Neural crest cell (in vitro differentiated cells): ENCODE data around the gene PER3. TPM values are rescaled to one million over a fixed set of nuclear protein-coding genes. Genes with fewer than 3 reads are reported as not detected.

Source experiments
- DNase-seq: peaks from one replicate; pipeline ENCODE4 v3.0.0; 2021; ENCODE audit warnings: low read depth, mixed read lengths, low spot score
- H3K27ac Mint-ChIP-seq: one replicate; pipeline ENCODE4 v1.8.0; 2021; ENCODE audit warnings: mild to moderate bottlenecking, mixed read lengths; ENCODE audit not compliant: unreplicated experiment
- H3K27me3 Mint-ChIP-seq: 2 replicates; pipeline ENCODE4 v1.8.0; 2021; ENCODE audit warnings: low read depth, mild to moderate bottlenecking, mixed read lengths
- H3K36me3 Mint-ChIP-seq: 2 replicates; pipeline ENCODE4 v1.8.0; 2021; ENCODE audit warnings: low read depth, mild to moderate bottlenecking, mixed read lengths
- H3K4me1 Mint-ChIP-seq: 2 replicates; pipeline ENCODE4 v1.8.0; 2021; ENCODE audit warnings: mixed read lengths
- H3K4me3 Mint-ChIP-seq: one replicate; pipeline ENCODE4 v1.8.0; 2021; ENCODE audit warnings: mild to moderate bottlenecking, mixed read lengths
- H3K9me3 Mint-ChIP-seq: 2 replicates; pipeline ENCODE4 v1.8.0; 2021; ENCODE audit warnings: mixed read lengths
- total RNA-seq: library from RNA; stranded (reverse); gene quantifications from 2 replicates; pipeline ENCODE4 v1.2.1, GENCODE V29; 2021
- TF ChIP-seq, protein P1 (sequence below): fragments of 200-600 bp; sonication (generic); conservative IDR thresholded peaks from 2 replicates; pipeline ENCODE4 v1.5.0; 2021; ENCODE audit warnings: antibody characterized with exemption, mild to moderate bottlenecking

The PER3 gene
- total RNA-seq, 1 donor from 2014 or later, result 5.3 TPM

DNA sequence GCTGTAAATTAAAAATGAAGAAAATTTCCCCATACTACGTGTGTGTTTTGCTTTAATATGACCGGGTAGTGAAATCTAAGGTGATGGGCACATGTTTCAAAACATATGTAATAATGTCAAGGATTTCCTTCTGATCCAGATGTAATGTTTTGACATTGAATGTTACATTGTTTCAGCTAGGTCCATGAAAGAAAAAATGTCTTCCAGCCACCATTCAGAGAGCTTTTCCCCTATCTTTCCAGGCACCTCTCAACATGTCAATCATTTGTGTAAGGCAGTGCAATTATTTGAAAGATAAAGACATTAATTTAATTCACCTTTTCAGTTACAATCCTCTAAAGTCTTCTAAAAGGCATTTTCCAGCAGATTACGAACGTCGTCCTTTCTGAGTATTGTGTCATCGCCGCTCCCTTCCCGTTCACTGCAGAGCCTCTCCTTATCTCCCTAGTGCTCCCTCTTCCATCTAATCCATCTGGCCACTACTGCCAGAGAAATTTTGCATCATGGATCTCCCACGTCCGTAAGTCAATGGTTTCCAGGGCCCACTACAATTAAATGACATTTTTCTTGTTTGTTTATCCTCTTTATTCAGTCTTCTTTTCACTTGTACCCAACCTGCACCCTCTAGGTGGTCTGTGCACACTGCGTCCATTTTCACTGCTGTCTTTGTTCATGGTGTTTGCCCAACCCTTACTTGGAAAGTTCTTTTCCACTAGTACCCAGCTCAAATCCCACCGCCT lies 14.2 kb upstream of the PER3 start:
- no peak overlapping the region for H3K27ac Mint-ChIP-seq
- H3K9me3 Mint-ChIP-seq, result no peaks in the 10 kb centered on the region
- H3K27me3 Mint-ChIP-seq, result no peaks in the 10 kb centered on the region
- no peak for DNase-seq
- peak overlapping the region; percentile 33 for H3K4me3 Mint-ChIP-seq
- H3K36me3 Mint-ChIP-seq, result peaks cover 8% of the 10 kb centered on the region
- TF ChIP-seq, protein P1, sequence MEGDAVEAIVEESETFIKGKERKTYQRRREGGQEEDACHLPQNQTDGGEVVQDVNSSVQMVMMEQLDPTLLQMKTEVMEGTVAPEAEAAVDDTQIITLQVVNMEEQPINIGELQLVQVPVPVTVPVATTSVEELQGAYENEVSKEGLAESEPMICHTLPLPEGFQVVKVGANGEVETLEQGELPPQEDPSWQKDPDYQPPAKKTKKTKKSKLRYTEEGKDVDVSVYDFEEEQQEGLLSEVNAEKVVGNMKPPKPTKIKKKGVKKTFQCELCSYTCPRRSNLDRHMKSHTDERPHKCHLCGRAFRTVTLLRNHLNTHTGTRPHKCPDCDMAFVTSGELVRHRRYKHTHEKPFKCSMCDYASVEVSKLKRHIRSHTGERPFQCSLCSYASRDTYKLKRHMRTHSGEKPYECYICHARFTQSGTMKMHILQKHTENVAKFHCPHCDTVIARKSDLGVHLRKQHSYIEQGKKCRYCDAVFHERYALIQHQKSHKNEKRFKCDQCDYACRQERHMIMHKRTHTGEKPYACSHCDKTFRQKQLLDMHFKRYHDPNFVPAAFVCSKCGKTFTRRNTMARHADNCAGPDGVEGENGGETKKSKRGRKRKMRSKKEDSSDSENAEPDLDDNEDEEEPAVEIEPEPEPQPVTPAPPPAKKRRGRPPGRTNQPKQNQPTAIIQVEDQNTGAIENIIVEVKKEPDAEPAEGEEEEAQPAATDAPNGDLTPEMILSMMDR, result no peak
- peaks cover 33% of the 10 kb centered on the region for H3K4me1 Mint-ChIP-seq

GRCh38 chr1:7770669-7770996 lies 13.5 kb upstream of the PER3 start:
- TF ChIP-seq, protein P1, result no peak
- H3K27me3 Mint-ChIP-seq, result no peaks in the 10 kb centered on the region
- no peaks in the 10 kb centered on the region for H3K9me3 Mint-ChIP-seq
- DNase-seq, result no peak
- peaks cover 33% of the 10 kb centered on the region for H3K4me1 Mint-ChIP-seq
- peak overlapping the region; percentile 90 for H3K4me3 Mint-ChIP-seq
- peak overlapping the region; percentile 88 for H3K27ac Mint-ChIP-seq
- peaks cover 8% of the 10 kb centered on the region for H3K36me3 Mint-ChIP-seq

- Mint-ChIP-seq H3K4me3 (peak within 1 kb of the TSS; percentile 90), H3K9me3 (no peaks in the 10 kb centered on the region), H3K27ac (peak within 1 kb of the TSS; percentile 88), H3K27me3 (no peaks in the 10 kb centered on the region), H3K36me3 (peaks cover 8% of the 10 kb centered on the region), H3K4me1 (peaks cover 31% of the 10 kb centered on the region)
- peak; percentile 78 for DNase-seq
- TF ChIP-seq, protein P1, result no peak
These were observed 12.9 kb upstream of the PER3 start, which contains the start of gene VAMP3 for GRCh38 chr1:7770997-7771822. Gene VAMP3, plus strand, starts transcription at chr1:7771296. Its CDS starts 88 bp downstream, at chr1:7771384.

DNA sequence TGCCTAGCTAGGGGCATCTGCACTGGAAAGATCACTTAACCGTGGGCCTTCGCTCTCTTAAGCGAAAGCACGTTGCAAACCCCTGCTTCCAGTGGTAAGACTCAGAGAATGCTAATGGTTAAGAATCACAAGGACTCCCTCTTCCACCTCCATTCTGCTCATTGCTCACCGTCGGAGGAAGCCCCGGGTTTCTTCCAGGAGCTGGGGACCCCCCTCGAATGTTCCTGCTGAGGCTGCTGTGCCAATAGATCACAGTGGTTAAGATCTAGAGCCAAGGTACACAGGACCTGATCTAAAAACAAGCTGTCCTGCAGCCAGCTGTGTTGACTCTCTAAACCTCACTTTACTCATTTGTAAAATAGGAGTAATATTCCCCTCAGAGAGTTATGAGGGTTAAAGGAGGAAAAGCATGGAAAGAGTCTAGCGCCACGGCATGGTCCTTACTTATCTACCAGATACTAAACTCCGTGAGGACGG lies 12.2 kb upstream of the PER3 start:
- TF ChIP-seq, protein P1, result no peak
- Mint-ChIP-seq H3K4me3 (peak overlapping the region; percentile 88), H3K4me1 (peaks cover 27% of the 10 kb centered on the region), H3K9me3 (no peaks in the 10 kb centered on the region), H3K36me3 (peaks cover 8% of the 10 kb centered on the region), H3K27me3 (no peaks in the 10 kb centered on the region), H3K27ac (peak overlapping the region; percentile 81)
- DNase-seq, result no peak

GRCh38 chr1:7777591-7777990 lies 6.5 kb upstream of the PER3 start:
- Mint-ChIP-seq H3K4me1 (peaks cover 14% of the 10 kb centered on the region), H3K27me3 (no peaks in the 10 kb centered on the region), H3K36me3 (peaks cover 10% of the 10 kb centered on the region), H3K9me3 (no peaks in the 10 kb centered on the region), H3K27ac (no peak overlapping the region), H3K4me3 (no peak overlapping the region)
- TF ChIP-seq, protein P1, result no peak
- DNase-seq, result no peak
